Smooth muscle cell (in vitro differentiated cells): ENCODE results near the gene RAD23A. TPM values are rescaled to one million over a fixed set of nuclear protein-coding genes. Genes with fewer than 3 reads are reported as not detected.

Source experiments
- DNase-seq: peaks from one replicate; lab custom pipeline; 2025; ENCODE audit not compliant: unreplicated experiment; lab: John Stamatoyannopoulos, UW
- H2AFZ ChIP-seq: fragments of 200-600 bp; sonication (generic); 2 replicates; pipeline ENCODE4 v1.6.0; 2016; ENCODE audit warnings: antibody characterized with exemption, low read depth, mild to moderate bottlenecking
- H3F3A ChIP-seq: fragments of 200-600 bp; sonication (generic); 2 replicates; pipeline ENCODE4 v1.6.0; 2017; ENCODE audit warnings: antibody characterized with exemption, low read depth
- H3K27ac ChIP-seq: fragments of 200-600 bp; sonication (generic); 2 replicates; pipeline ENCODE4 v1.5.1; 2016; ENCODE audit warnings: low read depth, mild to moderate bottlenecking
- H3K27me3 ChIP-seq: fragments of 200-600 bp; sonication (generic); 2 replicates; pipeline ENCODE4 v1.6.1; 2016; ENCODE audit warnings: low read depth, mild to moderate bottlenecking
- H3K36me3 ChIP-seq: fragments of 200-600 bp; sonication (generic); 2 replicates; pipeline ENCODE4 v1.5.1; 2016; ENCODE audit warnings: low read depth
- H3K4me1 ChIP-seq: fragments of 200-600 bp; sonication (generic); 2 replicates; pipeline ENCODE4 v1.5.1; 2016; ENCODE audit warnings: low read depth
- H3K4me2 ChIP-seq: fragments of 200-600 bp; sonication (generic); 2 replicates; pipeline ENCODE4 v1.6.0; 2016; ENCODE audit warnings: mild to moderate bottlenecking
- H3K4me3 ChIP-seq: fragments of 200-600 bp; sonication (generic); 2 replicates; pipeline ENCODE4 v1.5.1; 2016; ENCODE audit warnings: mild to moderate bottlenecking
- H3K79me2 ChIP-seq: fragments of 200-600 bp; sonication (generic); 2 replicates; pipeline ENCODE4 v1.6.0; 2016; ENCODE audit warnings: low read depth, mild to moderate bottlenecking
- H3K9ac ChIP-seq: fragments of 200-600 bp; sonication (generic); 2 replicates; pipeline ENCODE4 v1.6.0; 2016; ENCODE audit warnings: low read depth
- H3K9me3 ChIP-seq: fragments of 200-600 bp; sonication (generic); replicated peaks from 2 replicates; pipeline ENCODE4 v1.5.1; 2016; ENCODE audit warnings: low read depth
- H4K20me1 ChIP-seq: fragments of 200-600 bp; sonication (generic); 2 replicates; pipeline ENCODE4 v1.6.0; 2016; ENCODE audit warnings: low read depth
- WGBS: methylation state at CpG from one replicate; pipeline ENCODE4 v1.1.7; 2016; ENCODE audit warnings: low lambda C conversion rate; 5-methylcytosine and 5-hydroxymethylcytosine counted together
- polyA plus RNA-seq: library from polyadenylated mRNA; unstranded; fragments of >200 nt; fragmentation: Nextera tagmentation; extraction: Ambion mirVana; gene quantifications from 2 replicates; pipeline ENCODE4 v1.2.1, GENCODE V29; 2016
- total RNA-seq: library from RNA; depleted of rRNA; stranded (reverse); fragments of >200 nt; gene quantifications from 2 replicates; pipeline ENCODE4 v1.2.3, GENCODE V29; 2014
- TF ChIP-seq, protein P1 (sequence below): fragments of 200-600 bp; sonication (generic); IDR thresholded peaks from 2 replicates; pipeline ENCODE4 v1.5.1; 2017; ENCODE audit warnings: borderline replicate concordance, mild to moderate bottlenecking, antibody characterized with exemption; ENCODE audit not compliant: insufficient read depth, poor library complexity, severe bottlenecking

The RAD23A gene
- total and polyA plus RNA-seq, 2 experiments from 2014 or later = 97.1 to 176 TPM

- Histone ChIP-seq H3K9me3 (no peaks in the 10 kb centered on the region), H3K4me1 (no peaks in the 10 kb centered on the region), H3K27me3 (peaks cover 40% of the 10 kb centered on the region), H4K20me1 (no peaks in the 10 kb centered on the region), H3K79me2 (no peaks in the 10 kb centered on the region), H3K4me2 (no peak overlapping the region), H3K27ac (no peak overlapping the region), H3K9ac (no peak overlapping the region), H2AFZ (no peak overlapping the region), H3K4me3 (no peak overlapping the region), H3K36me3 (no peaks in the 10 kb centered on the region), H3F3A (no peaks in the 10 kb centered on the region)
- TF ChIP-seq, protein P1, sequence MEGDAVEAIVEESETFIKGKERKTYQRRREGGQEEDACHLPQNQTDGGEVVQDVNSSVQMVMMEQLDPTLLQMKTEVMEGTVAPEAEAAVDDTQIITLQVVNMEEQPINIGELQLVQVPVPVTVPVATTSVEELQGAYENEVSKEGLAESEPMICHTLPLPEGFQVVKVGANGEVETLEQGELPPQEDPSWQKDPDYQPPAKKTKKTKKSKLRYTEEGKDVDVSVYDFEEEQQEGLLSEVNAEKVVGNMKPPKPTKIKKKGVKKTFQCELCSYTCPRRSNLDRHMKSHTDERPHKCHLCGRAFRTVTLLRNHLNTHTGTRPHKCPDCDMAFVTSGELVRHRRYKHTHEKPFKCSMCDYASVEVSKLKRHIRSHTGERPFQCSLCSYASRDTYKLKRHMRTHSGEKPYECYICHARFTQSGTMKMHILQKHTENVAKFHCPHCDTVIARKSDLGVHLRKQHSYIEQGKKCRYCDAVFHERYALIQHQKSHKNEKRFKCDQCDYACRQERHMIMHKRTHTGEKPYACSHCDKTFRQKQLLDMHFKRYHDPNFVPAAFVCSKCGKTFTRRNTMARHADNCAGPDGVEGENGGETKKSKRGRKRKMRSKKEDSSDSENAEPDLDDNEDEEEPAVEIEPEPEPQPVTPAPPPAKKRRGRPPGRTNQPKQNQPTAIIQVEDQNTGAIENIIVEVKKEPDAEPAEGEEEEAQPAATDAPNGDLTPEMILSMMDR = no peak
- DNase-seq = no peak
- WGBS = 95% methylated on average over 5 of the region's 5 CpGs
Measured at GRCh38 chr19:12991296-12991695, 45.6 kb downstream of the RAD23A start.

DNA sequence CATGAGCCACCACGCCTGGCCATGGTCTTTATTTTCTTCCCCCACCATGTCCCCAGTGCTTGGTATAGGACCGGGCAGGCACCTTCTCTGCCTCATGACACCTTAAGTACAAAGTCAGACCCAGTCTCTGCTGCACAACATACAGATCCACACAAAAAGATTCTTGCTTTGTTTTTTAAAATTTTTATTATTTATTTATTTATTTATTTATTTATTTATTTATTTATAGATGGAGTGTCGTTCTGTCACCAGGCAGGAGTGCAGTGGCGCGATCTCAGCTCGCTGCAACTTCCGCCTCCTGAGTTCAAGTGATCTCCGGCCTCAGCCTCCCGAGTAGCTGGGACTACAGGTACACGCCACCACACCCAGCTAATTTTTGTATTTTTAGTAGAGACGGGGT is 47.1 kb downstream of the RAD23A start:
- Histone ChIP-seq H3K27ac (no peak overlapping the region), H3K9me3 (no peaks in the 10 kb centered on the region), H3K4me3 (no peak overlapping the region), H3F3A (no peaks in the 10 kb centered on the region), H3K79me2 (no peaks in the 10 kb centered on the region), H3K4me2 (no peak overlapping the region), H2AFZ (no peak overlapping the region), H3K27me3 (peaks cover 47% of the 10 kb centered on the region), H3K9ac (no peak overlapping the region), H3K36me3 (no peaks in the 10 kb centered on the region), H3K4me1 (no peaks in the 10 kb centered on the region), H4K20me1 (peaks cover 13% of the 10 kb centered on the region)
- DNase-seq = no peak
- TF ChIP-seq, protein P1 = no peak
- WGBS = 88% methylated on average over 11 of the region's 11 CpGs

GRCh38 chr19:12993562-12993961 is 47.9 kb downstream of the RAD23A start:
- H3K27me3 ChIP-seq = peaks cover 50% of the 10 kb centered on the region
- no peak for DNase-seq
- H3K4me3 ChIP-seq = no peak overlapping the region
- 89% methylated on average over 7 of the region's 7 CpGs for whole genome bisulfite sequencing
- no peak overlapping the region for H3K9ac ChIP-seq
- peaks cover 14% of the 10 kb centered on the region for H4K20me1 ChIP-seq
- H3K9me3 ChIP-seq = no peaks in the 10 kb centered on the region
- no peak overlapping the region for H2AFZ ChIP-seq
- H3F3A ChIP-seq = no peaks in the 10 kb centered on the region
- H3K79me2 ChIP-seq = no peaks in the 10 kb centered on the region
- no peak overlapping the region for H3K4me2 ChIP-seq
- H3K4me1 ChIP-seq = no peaks in the 10 kb centered on the region
- TF ChIP-seq, protein P1 = no peak
- no peaks in the 10 kb centered on the region for H3K36me3 ChIP-seq
- no peak overlapping the region for H3K27ac ChIP-seq
